K562 (cell line): ENCODE results near the gene PDLIM5. TPM values are rescaled to one million over a fixed set of nuclear protein-coding genes. Genes with fewer than 3 reads are reported as not detected.
A peak's percentile ranks its signal among the peaks of the same experiment; 100 is the strongest.

Experiments
- LEF1 ChIP-seq: fragments of 450-650 bp; IDR thresholded peaks from 2 replicates; pipeline ENCODE4 v1.6.1; 2016; ENCODE audit warnings: mild to moderate bottlenecking
- PCBP1 ChIP-seq: fragments of 200-400 bp; formaldehyde crosslinking; IDR thresholded peaks from 2 replicates; pipeline ENCODE4 v1.6.1; 2018; ENCODE audit warnings: mild to moderate bottlenecking, low read depth, low read length; ENCODE audit not compliant: poor library complexity, severe bottlenecking
- RBM17 ChIP-seq: fragments of 200-400 bp; formaldehyde crosslinking; IDR thresholded peaks from 2 replicates; pipeline ENCODE4 v1.6.1; 2017; ENCODE audit warnings: low read depth, mild to moderate bottlenecking, low read length, borderline replicate concordance
- RFX1 ChIP-seq: fragments of 450-650 bp; IDR thresholded peaks from 2 replicates; pipeline ENCODE4 v1.6.1; 2016; ENCODE audit warnings: mild to moderate bottlenecking, moderate library complexity
- STAT5B ChIP-seq: fragments of 250-450 bp; sonication (Bioruptor Pico); IDR thresholded peaks from 2 replicates; pipeline ENCODE4 v1.8.0; 2021; ENCODE audit warnings: mild to moderate bottlenecking, inconsistent platforms
- TBP ChIP-seq: optimal IDR thresholded peaks from 2 replicates; pipeline ENCODE3; 2011; ENCODE audit warnings: low read depth, low read length, improper control_type of control experiment
- ZEB2 ChIP-seq: fragments of 450-650 bp; IDR thresholded peaks from 2 replicates; pipeline ENCODE4 v1.6.1; 2016
- ZNF197 ChIP-seq: fragments of 200-800 bp; sonication (Bioruptor generic); IDR thresholded peaks from 2 replicates; pipeline ENCODE4 v1.6.1; 2016; ENCODE audit warnings: low read depth, missing genetic modification characterization, missing compliant biosample characterization
- ZNF23 ChIP-seq: fragments of 250-450 bp; sonication (Bioruptor Pico); IDR thresholded peaks from 2 replicates; pipeline ENCODE4 v1.4.0; 2020; ENCODE audit warnings: mild to moderate bottlenecking
- ZNF239 ChIP-seq: fragments of 250-450 bp; sonication (Bioruptor Pico); IDR thresholded peaks from 2 replicates; pipeline ENCODE4 v1.4.0; 2020; ENCODE audit warnings: mild to moderate bottlenecking
- ZNF57 ChIP-seq: fragments of 450-650 bp; formaldehyde crosslinking; IDR thresholded peaks from 2 replicates; pipeline ENCODE4 v1.4.0; 2020; ENCODE audit warnings: mild to moderate bottlenecking, moderate library complexity
- ZNF764 ChIP-seq: fragments of 250-450 bp; sonication (Bioruptor Pico); IDR thresholded peaks from 2 replicates; pipeline ENCODE4 v1.4.0; 2020; ENCODE audit warnings: low read depth, mild to moderate bottlenecking, moderate library complexity
- polyA plus RNA-seq, 8 experiments: library from polyadenylated mRNA; depleted of rRNA in 4 of 8; stranded (reverse) in 5 of 8; unstranded in 3 of 8; fragments of >200 nt; fragmentation: Nextera tagmentation in 2 of 8; fragmentation: Illumina TruSeq in 1 of 8; extraction: Ambion mirVana in 2 of 8; extraction: Trizol in 1 of 8; gene quantifications; 2 replicates each; pipeline versions ENCODE4 v1.2.1 to v1.2.3, GENCODE V29; 2011 to 2014; ENCODE audit warnings: inconsistent platforms in 1 of 8, missing spikeins in 1 of 8
- total RNA-seq, 7 experiments: library from RNA; depleted of rRNA in 6 of 7; stranded (reverse); fragments of >200 nt in 6 of 7; fragmentation: Illumina TruSeq in 2 of 7; extraction: Trizol in 2 of 7; gene quantifications; 2 replicates each; pipeline versions ENCODE4 v1.2.1 to v1.2.3, GENCODE V29; 2011 to 2021; ENCODE audit warnings: low replicate concordance in 1 of 7
- TF ChIP-seq, protein P1 (sequence below): fragments of 250-450 bp; sonication (Bioruptor Pico); IDR thresholded peaks from 2 replicates; pipeline ENCODE4 v1.4.0; 2020
- TF ChIP-seq, protein P2 (sequence below): fragments of 250-450 bp; sonication (Bioruptor Pico); IDR thresholded peaks from 2 replicates; pipeline ENCODE4 v1.8.0; 2022; ENCODE audit warnings: inconsistent platforms, mild to moderate bottlenecking, moderate library complexity, borderline replicate concordance
- TF ChIP-seq, protein P3 (sequence below), 2 experiments: fragments of 450-650 bp; conservative IDR thresholded peaks; 2 replicates each; pipeline ENCODE4 v1.6.1; 2017; ENCODE audit warnings: mild to moderate bottlenecking in 2 of 2, moderate library complexity in 2 of 2
- TF ChIP-seq, protein P4 (sequence below): fragments of 450-650 bp; conservative IDR thresholded peaks from 2 replicates; pipeline ENCODE4 v1.6.1; 2016; ENCODE audit warnings: missing genetic modification characterization, low read depth, mild to moderate bottlenecking, missing compliant biosample characterization, moderate library complexity

PDLIM5 gene
- total and polyA plus RNA-seq, 9 of the 15 experiments (the other 6 are each of a cell fraction or from before 2014, with no cell fraction given), result 36.9 to 127 (median 62.5) TPM

DNA sequence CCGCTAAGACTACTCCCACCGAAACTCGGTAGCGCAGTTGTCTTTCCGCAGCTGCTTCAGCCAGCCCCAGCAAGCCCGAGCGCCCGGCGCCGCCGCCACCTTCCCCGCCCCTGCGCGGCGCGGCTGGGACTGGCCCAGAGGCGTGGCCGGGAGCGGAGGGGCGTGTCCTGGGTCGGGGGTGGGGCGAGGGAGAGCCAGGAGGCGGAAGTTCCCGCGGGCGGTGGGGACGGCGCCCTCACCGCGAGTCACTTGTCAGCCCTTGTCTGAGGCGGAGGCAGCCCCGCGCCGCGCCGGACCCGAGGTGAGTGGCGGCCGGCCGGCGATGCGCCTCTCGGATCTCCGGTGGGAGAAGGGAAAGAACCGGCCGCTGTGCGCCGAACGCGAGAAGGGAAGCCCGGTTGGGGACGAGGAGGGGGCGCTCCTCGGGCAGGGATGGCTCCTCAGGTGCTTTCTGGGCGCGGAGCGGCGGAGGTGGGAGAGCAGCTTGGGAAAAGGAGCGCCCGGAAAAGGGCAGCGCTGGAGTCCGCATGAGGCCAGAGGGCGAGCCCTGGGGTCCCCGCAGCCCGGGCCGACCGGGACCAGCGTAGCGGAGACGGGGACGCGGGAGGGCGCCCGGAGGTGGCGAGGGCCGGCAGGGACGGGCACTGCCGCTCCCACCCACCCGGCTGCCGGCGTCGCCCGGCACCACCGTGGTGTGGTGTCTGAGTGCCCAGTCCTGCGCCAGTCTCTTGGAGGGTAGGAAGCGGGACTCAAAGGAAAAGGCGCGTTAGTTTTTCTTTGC is at the start of gene PDLIM5 (continued):
- TF ChIP-seq, protein P1, sequence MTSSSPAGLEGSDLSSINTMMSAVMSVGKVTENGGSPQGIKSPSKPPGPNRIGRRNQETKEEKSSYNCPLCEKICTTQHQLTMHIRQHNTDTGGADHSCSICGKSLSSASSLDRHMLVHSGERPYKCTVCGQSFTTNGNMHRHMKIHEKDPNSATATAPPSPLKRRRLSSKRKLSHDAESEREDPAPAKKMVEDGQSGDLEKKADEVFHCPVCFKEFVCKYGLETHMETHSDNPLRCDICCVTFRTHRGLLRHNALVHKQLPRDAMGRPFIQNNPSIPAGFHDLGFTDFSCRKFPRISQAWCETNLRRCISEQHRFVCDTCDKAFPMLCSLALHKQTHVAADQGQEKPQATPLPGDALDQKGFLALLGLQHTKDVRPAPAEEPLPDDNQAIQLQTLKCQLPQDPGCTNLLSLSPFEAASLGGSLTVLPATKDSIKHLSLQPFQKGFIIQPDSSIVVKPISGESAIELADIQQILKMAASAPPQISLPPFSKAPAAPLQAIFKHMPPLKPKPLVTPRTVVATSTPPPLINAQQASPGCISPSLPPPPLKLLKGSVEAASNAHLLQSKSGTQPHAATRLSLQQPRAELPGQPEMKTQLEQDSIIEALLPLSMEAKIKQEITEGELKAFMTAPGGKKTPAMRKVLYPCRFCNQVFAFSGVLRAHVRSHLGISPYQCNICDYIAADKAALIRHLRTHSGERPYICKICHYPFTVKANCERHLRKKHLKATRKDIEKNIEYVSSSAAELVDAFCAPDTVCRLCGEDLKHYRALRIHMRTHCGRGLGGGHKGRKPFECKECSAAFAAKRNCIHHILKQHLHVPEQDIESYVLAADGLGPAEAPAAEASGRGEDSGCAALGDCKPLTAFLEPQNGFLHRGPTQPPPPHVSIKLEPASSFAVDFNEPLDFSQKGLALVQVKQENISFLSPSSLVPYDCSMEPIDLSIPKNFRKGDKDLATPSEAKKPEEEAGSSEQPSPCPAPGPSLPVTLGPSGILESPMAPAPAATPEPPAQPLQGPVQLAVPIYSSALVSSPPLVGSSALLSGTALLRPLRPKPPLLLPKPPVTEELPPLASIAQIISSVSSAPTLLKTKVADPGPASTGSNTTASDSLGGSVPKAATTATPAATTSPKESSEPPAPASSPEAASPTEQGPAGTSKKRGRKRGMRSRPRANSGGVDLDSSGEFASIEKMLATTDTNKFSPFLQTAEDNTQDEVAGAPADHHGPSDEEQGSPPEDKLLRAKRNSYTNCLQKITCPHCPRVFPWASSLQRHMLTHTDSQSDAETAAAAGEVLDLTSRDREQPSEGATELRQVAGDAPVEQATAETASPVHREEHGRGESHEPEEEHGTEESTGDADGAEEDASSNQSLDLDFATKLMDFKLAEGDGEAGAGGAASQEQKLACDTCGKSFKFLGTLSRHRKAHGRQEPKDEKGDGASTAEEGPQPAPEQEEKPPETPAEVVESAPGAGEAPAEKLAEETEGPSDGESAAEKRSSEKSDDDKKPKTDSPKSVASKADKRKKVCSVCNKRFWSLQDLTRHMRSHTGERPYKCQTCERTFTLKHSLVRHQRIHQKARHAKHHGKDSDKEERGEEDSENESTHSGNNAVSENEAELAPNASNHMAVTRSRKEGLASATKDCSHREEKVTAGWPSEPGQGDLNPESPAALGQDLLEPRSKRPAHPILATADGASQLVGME (CRISPR knock-in tag), result 0 out of 2 replicates have a peak, but pooled peaks have one; percentile 46
- TF ChIP-seq, protein P2, sequence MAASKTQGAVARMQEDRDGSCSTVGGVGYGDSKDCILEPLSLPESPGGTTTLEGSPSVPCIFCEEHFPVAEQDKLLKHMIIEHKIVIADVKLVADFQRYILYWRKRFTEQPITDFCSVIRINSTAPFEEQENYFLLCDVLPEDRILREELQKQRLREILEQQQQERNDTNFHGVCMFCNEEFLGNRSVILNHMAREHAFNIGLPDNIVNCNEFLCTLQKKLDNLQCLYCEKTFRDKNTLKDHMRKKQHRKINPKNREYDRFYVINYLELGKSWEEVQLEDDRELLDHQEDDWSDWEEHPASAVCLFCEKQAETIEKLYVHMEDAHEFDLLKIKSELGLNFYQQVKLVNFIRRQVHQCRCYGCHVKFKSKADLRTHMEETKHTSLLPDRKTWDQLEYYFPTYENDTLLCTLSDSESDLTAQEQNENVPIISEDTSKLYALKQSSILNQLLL, result no peak
- TF ChIP-seq ZNF764 (CRISPR knock-in tag), result no peak
- TF ChIP-seq TBP, result peak; percentile 92
- no peak for TF ChIP-seq RFX1
- TF ChIP-seq ZNF239 (CRISPR knock-in tag), result no peak
- TF ChIP-seq ZNF23 (CRISPR knock-in tag), result no peak
- TF ChIP-seq RBM17, result no peak
- no peak for TF ChIP-seq STAT5B (CRISPR knock-in tag)
- TF ChIP-seq ZNF197 (CRISPR knock-in tag), result no peak
- 0 out of 2 replicates have a peak, but pooled peaks have one; percentile 1 for TF ChIP-seq LEF1
- 0 out of 2 replicates have a peak, but pooled peaks have one; percentile 17 for TF ChIP-seq ZEB2
- TF ChIP-seq PCBP1, result peak; percentile 84
- TF ChIP-seq, protein P3, sequence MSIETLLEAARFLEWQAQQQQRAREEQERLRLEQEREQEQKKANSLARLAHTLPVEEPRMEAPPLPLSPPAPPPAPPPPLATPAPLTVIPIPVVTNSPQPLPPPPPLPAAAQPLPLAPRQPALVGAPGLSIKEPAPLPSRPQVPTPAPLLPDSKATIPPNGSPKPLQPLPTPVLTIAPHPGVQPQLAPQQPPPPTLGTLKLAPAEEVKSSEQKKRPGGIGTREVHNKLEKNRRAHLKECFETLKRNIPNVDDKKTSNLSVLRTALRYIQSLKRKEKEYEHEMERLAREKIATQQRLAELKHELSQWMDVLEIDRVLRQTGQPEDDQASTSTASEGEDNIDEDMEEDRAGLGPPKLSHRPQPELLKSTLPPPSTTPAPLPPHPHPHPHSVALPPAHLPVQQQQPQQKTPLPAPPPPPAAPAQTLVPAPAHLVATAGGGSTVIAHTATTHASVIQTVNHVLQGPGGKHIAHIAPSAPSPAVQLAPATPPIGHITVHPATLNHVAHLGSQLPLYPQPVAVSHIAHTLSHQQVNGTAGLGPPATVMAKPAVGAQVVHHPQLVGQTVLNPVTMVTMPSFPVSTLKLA (conservative IDR thresholded peaks at IDR 0.05), result peak; percentile 45 to 76
- TF ChIP-seq ZNF57 (CRISPR knock-in tag), result no peak
- TF ChIP-seq, protein P4, sequence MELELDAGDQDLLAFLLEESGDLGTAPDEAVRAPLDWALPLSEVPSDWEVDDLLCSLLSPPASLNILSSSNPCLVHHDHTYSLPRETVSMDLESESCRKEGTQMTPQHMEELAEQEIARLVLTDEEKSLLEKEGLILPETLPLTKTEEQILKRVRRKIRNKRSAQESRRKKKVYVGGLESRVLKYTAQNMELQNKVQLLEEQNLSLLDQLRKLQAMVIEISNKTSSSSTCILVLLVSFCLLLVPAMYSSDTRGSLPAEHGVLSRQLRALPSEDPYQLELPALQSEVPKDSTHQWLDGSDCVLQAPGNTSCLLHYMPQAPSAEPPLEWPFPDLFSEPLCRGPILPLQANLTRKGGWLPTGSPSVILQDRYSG (tag), result no peak
